OCI-LY1 (cell line): ENCODE data around the gene ZNF662.

Source experiments
- H2AFZ ChIP-seq: fragments of 200-600 bp; sonication (generic), shearing (Covaris generic); 2 replicates; pipeline ENCODE4 v1.6.0; 2014; ENCODE audit warnings: antibody characterized with exemption, mild to moderate bottlenecking, low read length
- H3F3A ChIP-seq: fragments of 200-600 bp; sonication (generic), shearing (Covaris generic); 2 replicates; pipeline ENCODE4 v1.6.0; 2014; ENCODE audit warnings: mild to moderate bottlenecking, antibody characterized with exemption, low read length, moderate library complexity; ENCODE audit not compliant: insufficient read depth
- H3K27ac ChIP-seq: fragments of 200-600 bp; sonication (generic); 2 replicates; pipeline ENCODE4 v1.5.1; 2014; ENCODE audit warnings: low read length, mixed run types, mild to moderate bottlenecking, low read depth; ENCODE audit not compliant: poor library complexity, severe bottlenecking
- H3K27me3 ChIP-seq: fragments of 200-600 bp; sonication (generic); 2 replicates; pipeline ENCODE4 v1.6.0; 2014; ENCODE audit warnings: antibody characterized with exemption, mild to moderate bottlenecking, low read length, moderate library complexity; ENCODE audit not compliant: insufficient read depth
- H3K36me3 ChIP-seq: fragments of 200-600 bp; sonication (generic); 2 replicates; pipeline ENCODE4 v1.6.1; 2014; ENCODE audit warnings: mild to moderate bottlenecking, antibody characterized with exemption, low read length, moderate library complexity, mixed read lengths; ENCODE audit not compliant: insufficient read depth
- H3K4me1 ChIP-seq: fragments of 200-600 bp; sonication (generic); 2 replicates; pipeline ENCODE4 v1.5.1; 2014; ENCODE audit warnings: mild to moderate bottlenecking, low read length, moderate library complexity; ENCODE audit not compliant: insufficient read depth, severe bottlenecking
- H3K4me2 ChIP-seq: fragments of 200-600 bp; sonication (generic), shearing (Covaris generic); 2 replicates; pipeline ENCODE4 v1.6.1; 2014; ENCODE audit warnings: low read length
- H3K4me3 ChIP-seq: fragments of 200-600 bp; sonication (generic); 2 replicates; pipeline ENCODE4 v1.5.1; 2014; ENCODE audit warnings: low read length, low read depth, mild to moderate bottlenecking, mixed read lengths; ENCODE audit not compliant: poor library complexity, severe bottlenecking
- H3K79me2 ChIP-seq: fragments of 200-600 bp; shearing (Covaris generic); 2 replicates; pipeline ENCODE4 v1.6.1; 2016; ENCODE audit warnings: mixed run types, low read length, mixed read lengths; ENCODE audit not compliant: insufficient read depth
- H3K9ac ChIP-seq: fragments of 200-600 bp; sonication (generic), shearing (Covaris generic); 2 replicates; pipeline ENCODE4 v1.6.1; 2014; ENCODE audit warnings: mild to moderate bottlenecking, low read length, mixed read lengths
- H3K9me2 ChIP-seq: fragments of 200-600 bp; sonication (generic), shearing (Covaris generic); 2 replicates; pipeline ENCODE4 v1.6.1; 2014; ENCODE audit warnings: low read depth, mild to moderate bottlenecking, low read length, mixed read lengths
- H3K9me3 ChIP-seq: fragments of 200-600 bp; shearing (Covaris generic); 2 replicates; pipeline ENCODE4 v1.6.1; 2014; ENCODE audit warnings: low read length, mixed read lengths
- H4K20me1 ChIP-seq: fragments of 200-600 bp; sonication (generic), shearing (Covaris generic); 2 replicates; pipeline ENCODE4 v1.6.0; 2016; ENCODE audit warnings: mild to moderate bottlenecking, low read length; ENCODE audit not compliant: insufficient read depth
- CTCF ChIP-seq: fragments of 200-600 bp; sonication (generic), shearing (Covaris generic); IDR thresholded peaks from 2 replicates; pipeline ENCODE4 v1.5.1; 2017; ENCODE audit warnings: mild to moderate bottlenecking, antibody characterized with exemption, low read length, moderate library complexity, mixed read lengths
- EZH2 ChIP-seq: fragments of 200-600 bp; sonication (generic), shearing (Covaris generic); IDR thresholded peaks from 2 replicates; pipeline ENCODE4 v1.8.0; 2017; ENCODE audit warnings: borderline replicate concordance, mixed run types, mild to moderate bottlenecking, antibody characterized with exemption, low read length, moderate library complexity, mixed read lengths

ZNF662 gene

GRCh38 chr3:42884324-42884723, 21.6 kb upstream of the ZNF662 start:
- Histone ChIP-seq H3K9ac (no peak overlapping the region), H2AFZ (no peak overlapping the region), H3K27me3 (peaks cover 2% of the 10 kb centered on the region; the same call in 1 of the 2 replicates), H3K4me3 (no peak overlapping the region), H3K9me2 (no peaks in the 10 kb centered on the region), H3F3A (no peaks in the 10 kb centered on the region), H3K27ac (no peak overlapping the region), H4K20me1 (no peaks in the 10 kb centered on the region), H3K36me3 (no peaks in the 10 kb centered on the region), H3K4me1 (peaks cover 11% of the 10 kb centered on the region), H3K79me2 (no peaks in the 10 kb centered on the region), H3K4me2 (no peak overlapping the region), H3K9me3 (no peaks in the 10 kb centered on the region)
- TF ChIP-seq EZH2 (no peak), CTCF (no peak)

- H4K20me1 ChIP-seq: no peaks in the 10 kb centered on the region
- no peaks in the 10 kb centered on the region for H3K36me3 ChIP-seq
- H3K9me3 ChIP-seq: no peaks in the 10 kb centered on the region
- peaks cover 3% of the 10 kb centered on the region for H3K4me1 ChIP-seq
- H3F3A ChIP-seq: no peaks in the 10 kb centered on the region
- no peak overlapping the region for H3K27ac ChIP-seq
- no peak overlapping the region for H2AFZ ChIP-seq
- no peak overlapping the region for H3K9ac ChIP-seq
- H3K4me2 ChIP-seq: no peak overlapping the region
- H3K9me2 ChIP-seq: no peaks in the 10 kb centered on the region
- H3K79me2 ChIP-seq: no peaks in the 10 kb centered on the region
- TF ChIP-seq EZH2 (no peak), CTCF (no peak)
- H3K4me3 ChIP-seq: no peak overlapping the region
- H3K27me3 ChIP-seq: no peaks in the 10 kb centered on the region
Observed at GRCh38 chr3:42886294-42886822, 19.6 kb upstream of the ZNF662 start.

- H4K20me1 ChIP-seq: no peaks in the 10 kb centered on the region
- no peaks in the 10 kb centered on the region for H3K9me3 ChIP-seq
- H3F3A ChIP-seq: no peaks in the 10 kb centered on the region
- no peaks in the 10 kb centered on the region for H3K36me3 ChIP-seq
- no peak overlapping the region for H3K27ac ChIP-seq
- H2AFZ ChIP-seq: no peak overlapping the region
- TF ChIP-seq CTCF: no peak
- H3K9ac ChIP-seq: no peak overlapping the region
- no peak overlapping the region for H3K4me3 ChIP-seq
- no peak overlapping the region for H3K4me2 ChIP-seq
- H3K79me2 ChIP-seq: no peaks in the 10 kb centered on the region
- no peaks in the 10 kb centered on the region for H3K4me1 ChIP-seq
- no peaks in the 10 kb centered on the region for H3K9me2 ChIP-seq
- no peaks in the 10 kb centered on the region for H3K27me3 ChIP-seq
Observed at GRCh38 chr3:42887084-42887483, 18.9 kb upstream of the ZNF662 start.
